ENCODE results near the gene CALHM3. TPM values are rescaled to one million over a fixed set of nuclear protein-coding genes. Genes with fewer than 3 reads are reported as not detected.

CALHM3 gene
- polyA plus RNA-seq, 1 of the 3 experiments (the other 2 are of a cell fraction): not detected

DNA sequence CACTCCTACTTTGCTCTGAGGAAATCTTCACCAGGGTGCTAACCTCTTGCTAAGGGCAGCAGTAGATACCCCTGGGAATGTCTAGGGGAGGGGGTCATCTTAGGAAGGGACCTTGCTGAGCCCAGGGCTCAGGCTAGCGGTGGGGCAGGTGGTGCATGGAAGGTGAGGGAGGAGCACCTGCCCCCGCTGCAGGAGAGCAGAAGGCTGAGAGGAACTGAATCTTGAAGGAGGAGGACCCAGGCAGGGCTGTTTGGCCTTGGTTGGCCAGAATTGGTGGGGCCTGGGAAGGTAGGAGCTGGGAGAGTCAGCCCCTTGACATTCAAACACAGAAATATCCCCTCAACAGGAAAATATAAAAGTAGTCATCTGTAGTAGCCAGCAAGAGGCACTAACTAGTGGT is 7.0 kb downstream of the CALHM3 start:
- DNase-seq: no peak
- Histone ChIP-seq H2AFZ (ENCODE audit: low read depth) (no peak overlapping the region), H3K36me3 (replicated peaks in 1 of 2; ENCODE audit: control insufficient read depth in 1 of 2, insufficient read depth in 2 of 2, low read length in 1 of 2) (no peaks in the 10 kb centered on the region), H3K9ac (no peak overlapping the region), H3K9me3 (no peaks in the 10 kb centered on the region), H3K27me3 (ENCODE audit: insufficient read depth) (no peaks in the 10 kb centered on the region), H4K20me1 (ENCODE audit: insufficient read depth) (no peaks in the 10 kb centered on the region), H3K79me2 (ENCODE audit: insufficient read depth) (no peaks in the 10 kb centered on the region), H3K4me2 (no peak overlapping the region), H3K4me1 (ENCODE audit: control insufficient read depth in 1 of 2, insufficient read depth in 2 of 2, low read depth in 1 of 2, low read length in 1 of 2) (peaks cover 0 to 3% of the 10 kb centered on the region in 2 experiments; a peak in 1 of 4 replicates), H3K27ac (ENCODE audit: low read depth in 2 of 2, low read length in 1 of 2) (no peak overlapping the region), H3K9me2 (no peaks in the 10 kb centered on the region), H3F3A (replicated peaks; ENCODE audit: insufficient read depth) (no peaks in the 10 kb centered on the region), H3K4me3 (ENCODE audit: low read depth in 2 of 2, low read length in 1 of 2) (no peak overlapping the region)
- CTCF ChIA-PET: interaction anchor here (1.2 to 3.7 kb wide), 2 partner anchors 14 to 214 kb away, joined by 3 to 18 read pairs; no protein-coding TSS in a partner anchor
- POLR2A ChIA-PET: no interaction called here
- TF ChIP-seq EZH2phosphoT487 (IDR thresholded peaks at IDR 0.05; ENCODE audit: borderline replicate concordance, low read depth) (no peak), MAX (IDR thresholded peaks at IDR 0.05; ENCODE audit: low read depth) (no peak), FOXJ3 (CRISPR knock-in tag; IDR thresholded peaks at IDR 0.05) (no peak), YY1 (IDR thresholded peaks at IDR 0.05; ENCODE audit: low read depth) (no peak), FOXM1 (IDR thresholded peaks at IDR 0.05; ENCODE audit: low read depth) (no peak), EP300 (IDR thresholded peaks at IDR 0.05; ENCODE audit: borderline replicate concordance in 1 of 2, low read depth in 1 of 2, low read length in 1 of 2) (no peak), TCF12 (IDR thresholded peaks at IDR 0.05) (no peak), NRF1 (IDR thresholded peaks at IDR 0.05; ENCODE audit: low read depth, low read length) (no peak), ELF1 (IDR thresholded peaks at IDR 0.05) (no peak), TAF1 (IDR thresholded peaks at IDR 0.05; ENCODE audit: borderline replicate concordance, low read depth, low read length) (no peak)
- 77% methylated on average over 2 of the region's 2 CpGs for WGBS (ENCODE audit: low lambda C conversion rate)

GRCh38 chr10:103470761-103471653 is 8.0 kb downstream of the CALHM3 start:
- no peaks in the 10 kb centered on the region for H3K4me1 ChIP-seq (ENCODE audit: control insufficient read depth in 1 of 2, insufficient read depth in 2 of 2, low read depth in 1 of 2, low read length in 1 of 2)
- TF ChIP-seq SMC3 (IDR thresholded peaks at IDR 0.05; ENCODE audit: low read depth, low read length) (no peak), PBX3 (IDR thresholded peaks at IDR 0.05) (no peak), EZH2phosphoT487 (IDR thresholded peaks at IDR 0.05; ENCODE audit: borderline replicate concordance, low read depth) (no peak), TAF1 (IDR thresholded peaks at IDR 0.05; ENCODE audit: borderline replicate concordance, low read depth, low read length) (no peak), FOXM1 (IDR thresholded peaks at IDR 0.05; ENCODE audit: low read depth) (no peak), RFX5 (IDR thresholded peaks at IDR 0.05; ENCODE audit: low read length) (no peak), EP300 (IDR thresholded peaks at IDR 0.05; ENCODE audit: borderline replicate concordance in 1 of 2, low read depth in 1 of 2, low read length in 1 of 2) (no peak), NRF1 (IDR thresholded peaks at IDR 0.05; ENCODE audit: low read depth, low read length) (no peak), ZBTB33 (IDR thresholded peaks at IDR 0.05; ENCODE audit: borderline replicate concordance, low read depth) (no peak), CHD2 (IDR thresholded peaks at IDR 0.05; ENCODE audit: low read length, partially characterized antibody) (no peak), MAX (IDR thresholded peaks at IDR 0.05; ENCODE audit: low read depth) (no peak), MEF2A (IDR thresholded peaks at IDR 0.05; ENCODE audit: borderline replicate concordance, low read depth) (no peak), MXI1 (IDR thresholded peaks at IDR 0.05; ENCODE audit: low read depth, low read length) (no peak)
- no peak overlapping the region for H3K4me3 ChIP-seq (ENCODE audit: low read depth in 2 of 2, low read length in 1 of 2)
- CTCF ChIA-PET: interaction anchor here (3.7 kb wide), 1 partner anchor 15 kb away, joined by 18 read pairs; no protein-coding TSS in a partner anchor
- H3K4me2 ChIP-seq: no peak overlapping the region
- H3K27ac ChIP-seq (ENCODE audit: low read depth in 2 of 2, low read length in 1 of 2): no peak overlapping the region
- no peaks in the 10 kb centered on the region for H3K9me3 ChIP-seq
- no peak overlapping the region for H2AFZ ChIP-seq (ENCODE audit: low read depth)
- H3K36me3 ChIP-seq (replicated peaks in 1 of 2; ENCODE audit: control insufficient read depth in 1 of 2, insufficient read depth in 2 of 2, low read length in 1 of 2): no peaks in the 10 kb centered on the region
- H3K9ac ChIP-seq: no peak overlapping the region
- POLR2A ChIA-PET: no interaction called here
- H3K27me3 ChIP-seq (ENCODE audit: insufficient read depth): no peaks in the 10 kb centered on the region
- no peaks in the 10 kb centered on the region for H3K9me2 ChIP-seq
- H3K79me2 ChIP-seq (ENCODE audit: insufficient read depth): no peaks in the 10 kb centered on the region
- no peak for DNase-seq
- H3F3A ChIP-seq (replicated peaks; ENCODE audit: insufficient read depth): no peaks in the 10 kb centered on the region
- no peaks in the 10 kb centered on the region for H4K20me1 ChIP-seq (ENCODE audit: insufficient read depth)
- WGBS (ENCODE audit: low lambda C conversion rate): 86% methylated on average over 12 of the region's 14 CpGs
